Activated T-helper 2 cell treated with anti-CD3 and anti-CD28 coated beads, Interferon-gamma antibody, Interleukin-2, Interleukin-4, amounts not matched to agents 10 μg/mL and 5 μg/mL and 100 μg/mL, durations not matched to agents 14 hours and 24 hours and 36 hours (primary cell): ENCODE data around the gene CCDC142. TPM values are rescaled to one million over a fixed set of nuclear protein-coding genes. Genes with fewer than 3 reads are reported as not detected.

ENCODE experiments used
- DNase-seq: peaks from one replicate; pipeline ENCODE4 v3.0.0; 2021; ENCODE audit warnings: low spot score
- H3K27ac Mint-ChIP-seq: one replicate; pipeline ENCODE4 v1.8.0; 2021; ENCODE audit warnings: mixed read lengths
- H3K27me3 Mint-ChIP-seq: one replicate; pipeline ENCODE4 v1.8.0; 2021; ENCODE audit warnings: low read depth, mixed read lengths
- H3K36me3 Mint-ChIP-seq: one replicate; pipeline ENCODE4 v1.8.0; 2021; ENCODE audit warnings: low read depth, mixed read lengths
- H3K4me1 Mint-ChIP-seq: one replicate; pipeline ENCODE4 v1.8.0; 2021; ENCODE audit warnings: low read depth, mixed read lengths
- H3K4me3 Mint-ChIP-seq: one replicate; pipeline ENCODE4 v1.8.0; 2021; ENCODE audit warnings: low read depth, mild to moderate bottlenecking, moderate library complexity, mixed read lengths
- H3K9me3 Mint-ChIP-seq: one replicate; pipeline ENCODE4 v1.8.0; 2021; ENCODE audit warnings: mixed read lengths
- intact Hi-C: fragments of 100-400 bp; cut with micrococcal nuclease; formaldehyde crosslinking; loops from one replicate; pipeline ENCODE4 v1.15.1; 2023
- total RNA-seq: library from RNA; stranded (reverse); gene quantifications from 2 replicates; pipeline ENCODE4 v1.2.3, GENCODE V29; 2022

Gene CCDC142
- total RNA-seq, 1 donor from 2014 or later, result 26.9 TPM

DNA sequence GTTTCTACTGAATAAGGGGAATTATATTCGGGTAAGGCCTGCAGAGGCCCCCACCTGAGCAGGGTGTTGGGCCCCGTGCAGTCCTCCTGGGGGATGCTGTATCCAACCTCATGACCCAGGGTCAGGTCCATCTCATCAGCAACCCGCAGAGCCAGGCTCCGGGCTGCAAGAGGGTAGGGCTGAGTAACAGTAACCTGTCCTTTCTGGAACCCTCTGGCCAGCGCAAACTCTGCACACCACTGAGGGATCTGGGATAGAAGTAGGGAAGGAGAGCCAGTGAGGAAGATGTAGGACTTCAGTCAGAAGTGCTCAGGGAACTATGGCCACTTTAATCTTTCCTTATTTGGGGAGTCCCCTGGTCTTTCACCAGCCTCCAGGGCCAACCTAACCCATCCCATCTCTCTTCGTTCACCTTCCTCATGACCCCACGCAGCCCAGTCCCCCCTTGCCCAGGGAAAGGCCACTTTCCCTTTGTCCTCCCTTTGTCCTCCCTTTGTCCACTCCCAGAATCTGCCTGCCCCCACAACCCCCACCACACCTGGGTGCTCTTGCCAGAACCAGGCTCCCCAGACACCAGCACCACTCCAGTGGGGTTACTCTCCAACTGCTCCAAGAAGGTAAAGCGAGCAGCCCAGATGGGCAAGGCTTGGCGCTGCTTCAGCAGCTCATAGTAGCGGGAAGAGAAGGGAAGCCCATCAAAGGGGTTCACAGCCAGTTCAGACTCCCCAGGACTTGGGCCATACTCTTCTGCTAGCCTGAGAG, 42.3 kb upstream of the CCDC142 start:
- Mint-ChIP-seq H3K9me3 (no peaks in the 10 kb centered on the region), H3K36me3 (peaks cover 41% of the 10 kb centered on the region), H3K27me3 (peaks cover 8% of the 10 kb centered on the region), H3K27ac (no peak overlapping the region), H3K4me3 (no peak overlapping the region), H3K4me1 (peaks cover 20% of the 10 kb centered on the region)
- DNase-seq, result no peak
- intact Hi-C loops, result no loop called here

DNA sequence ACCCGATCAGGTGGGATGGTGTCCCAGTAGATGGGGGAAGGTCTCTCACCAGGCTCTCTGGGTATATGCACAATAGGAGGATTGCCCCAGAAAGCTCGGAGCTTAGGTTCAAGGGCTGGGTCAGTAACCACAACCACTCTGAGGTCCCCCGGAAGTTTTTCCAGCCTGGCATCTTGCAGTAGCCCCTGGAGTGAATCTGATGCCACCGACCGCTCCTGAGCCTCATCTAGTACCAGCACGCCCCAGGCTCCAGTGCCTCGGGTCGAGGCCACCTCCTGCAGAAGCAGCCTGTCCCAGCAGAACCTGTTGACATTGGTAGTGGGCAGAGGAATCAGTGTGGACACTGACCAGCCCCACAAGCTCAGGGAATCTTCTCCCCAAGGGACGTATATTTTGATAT, 41.2 kb upstream of the CCDC142 start:
- no peak for DNase-seq
- H3K4me1 Mint-ChIP-seq, result peaks cover 20% of the 10 kb centered on the region
- H3K27ac Mint-ChIP-seq, result no peak overlapping the region

GRCh38 chr2:74522516-74522915, 39.7 kb upstream of the CCDC142 start:
- Mint-ChIP-seq H3K27me3 (peaks cover 25% of the 10 kb centered on the region), H3K4me1 (peaks cover 14% of the 10 kb centered on the region), H3K9me3 (no peaks in the 10 kb centered on the region), H3K36me3 (peaks cover 23% of the 10 kb centered on the region), H3K4me3 (no peak overlapping the region), H3K27ac (no peak overlapping the region)
- intact Hi-C loops, result no loop called here
- DNase-seq, result no peak

More for the DNA sequence above, 41.2 kb upstream of the CCDC142 start:
- Mint-ChIP-seq H3K9me3 (no peaks in the 10 kb centered on the region), H3K4me3 (no peak overlapping the region), H3K27me3 (peaks cover 17% of the 10 kb centered on the region), H3K36me3 (peaks cover 38% of the 10 kb centered on the region)
- intact Hi-C loops, result no loop called here

DNA sequence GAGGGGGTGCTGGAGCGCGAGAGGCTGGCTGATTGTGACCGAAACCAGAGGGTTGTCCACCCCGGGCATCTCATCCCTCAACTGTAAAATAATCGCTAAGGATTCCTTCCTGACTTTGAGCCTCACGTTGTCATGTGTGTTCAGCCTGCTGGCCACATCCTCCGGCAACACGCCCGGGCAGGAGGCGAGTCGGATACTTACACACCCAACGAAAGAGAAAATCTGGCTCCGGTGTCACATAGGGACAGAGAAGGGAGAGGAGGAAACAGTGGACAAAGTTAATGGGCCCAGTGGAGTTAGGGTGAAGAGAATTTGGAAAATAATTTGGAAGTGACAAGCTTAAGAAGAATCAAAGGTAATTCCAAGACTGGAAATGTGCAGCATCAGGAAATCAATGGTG, 33.9 kb upstream of the CCDC142 start:
- intact Hi-C loops, result no loop called here

GRCh38 chr2:74515981-74516633, 33.3 kb upstream of the CCDC142 start:
- Mint-ChIP-seq H3K9me3 (no peaks in the 10 kb centered on the region), H3K27me3 (peaks cover 60% of the 10 kb centered on the region), H3K27ac (no peak overlapping the region), H3K36me3 (peaks cover 14% of the 10 kb centered on the region), H3K4me3 (peak overlapping the region; percentile 68), H3K4me1 (peaks cover 15% of the 10 kb centered on the region)
- peak; percentile 65 for DNase-seq
- intact Hi-C loops, result loop anchor here (2.0 kb wide), 1 partner anchor 13 kb away; the partner anchor contains the start of genes AUP1 and HTRA2

More for the DNA sequence above, 33.9 kb upstream of the CCDC142 start:
- Mint-ChIP-seq H3K27ac (no peak overlapping the region), H3K4me1 (peaks cover 13% of the 10 kb centered on the region), H3K36me3 (peaks cover 14% of the 10 kb centered on the region), H3K9me3 (no peaks in the 10 kb centered on the region), H3K27me3 (peaks cover 54% of the 10 kb centered on the region), H3K4me3 (peak overlapping the region; percentile 68)
- no peak for DNase-seq

- H3K36me3 Mint-ChIP-seq, result peaks cover 14% of the 10 kb centered on the region
- no peak for DNase-seq
- peak overlapping the region; percentile 77 for H3K4me3 Mint-ChIP-seq
- H3K4me1 Mint-ChIP-seq, result peaks cover 20% of the 10 kb centered on the region
- intact Hi-C loops, result loop anchor here (2.0 kb wide), 1 partner anchor 13 kb away; the partner anchor contains the start of genes AUP1 and HTRA2
- no peak overlapping the region for H3K27ac Mint-ChIP-seq
- H3K27me3 Mint-ChIP-seq, result peaks cover 62% of the 10 kb centered on the region
- H3K9me3 Mint-ChIP-seq, result no peaks in the 10 kb centered on the region
Measured at GRCh38 chr2:74515271-74515980, 32.6 kb upstream of the CCDC142 start.

DNA sequence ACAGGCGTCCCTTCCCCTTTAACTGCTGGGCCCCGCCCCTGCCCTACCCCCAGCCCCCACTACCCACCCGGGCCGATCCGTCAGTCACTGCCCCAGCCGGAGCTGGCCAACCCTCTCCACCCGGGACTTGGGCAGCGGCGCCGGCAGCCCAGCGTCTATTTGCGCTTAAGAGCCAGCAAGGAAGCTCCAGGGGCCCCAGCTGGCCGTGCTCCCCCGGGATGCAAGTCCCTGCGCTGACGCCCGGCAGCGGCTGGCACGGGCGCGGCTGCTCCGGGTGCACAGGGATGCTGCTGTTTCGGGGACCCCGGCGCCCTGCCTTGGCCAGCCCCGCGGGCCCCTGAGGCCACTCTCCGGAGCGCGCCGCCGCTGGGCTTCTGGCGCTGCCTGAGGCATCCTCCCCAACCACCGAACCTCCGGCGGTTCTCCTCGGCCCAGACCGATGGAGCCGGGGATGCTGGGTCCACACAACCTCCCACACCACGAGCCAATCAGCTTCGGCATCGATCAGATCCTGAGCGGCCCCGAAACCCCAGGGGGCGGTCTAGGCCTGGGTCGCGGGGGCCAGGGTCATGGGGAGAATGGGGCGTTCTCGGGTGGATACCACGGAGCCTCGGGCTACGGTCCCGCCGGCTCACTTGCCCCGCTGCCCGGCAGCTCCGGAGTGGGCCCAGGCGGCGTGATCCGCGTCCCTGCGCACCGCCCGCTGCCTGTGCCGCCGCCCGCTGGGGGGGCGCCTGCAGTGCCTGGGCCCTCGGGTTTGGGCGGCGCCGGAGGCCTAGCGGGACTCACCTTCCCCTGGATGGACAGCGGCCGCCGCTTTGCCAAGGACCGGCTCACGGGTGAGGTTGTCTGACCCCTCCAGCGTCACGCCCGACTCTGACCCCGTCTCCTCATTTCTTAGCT, 31.8 kb upstream of the CCDC142 start, which contains the start of gene TLX2:
TLX2 (plus strand) TSS at position 83 of the 903 bp plus-strand sequence; CDS start at position 440, 357 bp downstream.
- intact Hi-C loops, result loop anchor here (1.0 to 2.0 kb wide), 2 partner anchors 14 to 15 kb away; partner anchors contain the start of genes AUP1, HTRA2 and LBX2
- Mint-ChIP-seq H3K27ac (no peak within 1 kb of the TSS), H3K36me3 (peaks cover 14% of the 10 kb centered on the region), H3K27me3 (peaks cover 59% of the 10 kb centered on the region), H3K9me3 (no peaks in the 10 kb centered on the region), H3K4me3 (peak within 1 kb of the TSS; percentile 77), H3K4me1 (peaks cover 23% of the 10 kb centered on the region)
- DNase-seq, result no peak

GRCh38 chr2:74513605-74514367, 31.0 kb upstream of the CCDC142 start:
- intact Hi-C loops, result loop anchor here (1.0 to 2.0 kb wide), 2 partner anchors 14 to 15 kb away; partner anchors contain the start of genes AUP1, HTRA2 and LBX2

GRCh38 chr2:74512744-74513604, 30.2 kb upstream of the CCDC142 start:
- no peaks in the 10 kb centered on the region for H3K9me3 Mint-ChIP-seq
- peaks cover 31% of the 10 kb centered on the region for H3K4me1 Mint-ChIP-seq
- H3K4me3 Mint-ChIP-seq, result peak overlapping the region; percentile 51

More at GRCh38 chr2:74513605-74514367, 31.0 kb upstream of the CCDC142 start:
- no peak overlapping the region for H3K27ac Mint-ChIP-seq
- H3K4me1 Mint-ChIP-seq, result peaks cover 25% of the 10 kb centered on the region
- DNase-seq, result no peak
- peaks cover 54% of the 10 kb centered on the region for H3K27me3 Mint-ChIP-seq
- no peaks in the 10 kb centered on the region for H3K9me3 Mint-ChIP-seq
- peak overlapping the region; percentile 51 for H3K4me3 Mint-ChIP-seq
- peaks cover 14% of the 10 kb centered on the region for H3K36me3 Mint-ChIP-seq

GRCh38 chr2:74511104-74511989, 28.5 kb upstream of the CCDC142 start:
- Mint-ChIP-seq H3K36me3 (peaks cover 19% of the 10 kb centered on the region), H3K4me1 (peaks cover 35% of the 10 kb centered on the region), H3K9me3 (no peaks in the 10 kb centered on the region), H3K27ac (no peak overlapping the region), H3K4me3 (no peak overlapping the region), H3K27me3 (peaks cover 37% of the 10 kb centered on the region)
- DNase-seq, result no peak
- intact Hi-C loops, result no loop called here

More at GRCh38 chr2:74512744-74513604, 30.2 kb upstream of the CCDC142 start:
- no peak for DNase-seq
- intact Hi-C loops, result no loop called here
- Mint-ChIP-seq H3K36me3 (peaks cover 14% of the 10 kb centered on the region), H3K27ac (no peak overlapping the region), H3K27me3 (peaks cover 50% of the 10 kb centered on the region)
